Putamen (tissue), 1 donor: ENCODE measurements around the gene MGAM2.

Experiments
- DNase-seq: peaks from one replicate; pipeline ENCODE4 v3.0.0-alpha.2; 2016; ENCODE audit warnings: low spot score

Gene MGAM2

DNA sequence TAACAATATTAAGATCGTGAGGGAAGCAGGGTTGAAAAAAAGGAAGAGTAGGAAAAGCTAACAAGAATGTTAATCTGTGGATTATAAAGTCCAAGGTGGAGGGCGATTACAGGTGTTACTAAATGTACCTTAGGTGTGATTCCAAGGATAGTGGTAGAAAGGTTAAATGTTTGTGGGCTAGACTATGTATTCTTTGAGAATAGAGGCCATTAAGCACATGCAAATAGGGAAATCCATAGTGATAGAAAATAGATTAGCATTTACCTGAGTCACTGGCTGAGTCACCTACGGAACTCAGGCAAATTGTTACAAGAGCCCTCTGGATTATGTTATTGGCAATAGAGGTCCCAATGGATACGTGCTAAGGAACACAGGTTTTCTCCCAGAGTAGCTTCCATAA lies 9.0 kb downstream of the MGAM2 start:
- no peak for DNase-seq

DNA sequence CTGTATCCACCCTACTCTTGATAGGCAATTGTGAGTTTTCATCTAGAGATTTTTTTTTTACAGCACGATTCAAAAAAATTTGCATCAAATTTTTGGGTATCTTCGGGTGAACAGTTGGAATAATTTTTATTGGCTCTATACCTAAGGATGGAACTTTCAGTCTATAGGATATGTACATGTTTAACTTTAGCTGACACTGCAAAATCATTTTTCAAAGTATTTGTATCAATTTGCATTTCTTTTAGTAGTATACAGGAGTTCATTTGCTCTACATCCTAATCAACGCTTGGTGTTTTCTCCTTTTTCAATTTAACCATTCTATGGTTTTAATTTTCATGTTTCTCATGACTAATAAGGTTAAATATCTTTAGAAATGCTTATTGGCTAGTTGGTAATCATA lies 11.7 kb downstream of the MGAM2 start:
- DNase-seq = no peak

DNA sequence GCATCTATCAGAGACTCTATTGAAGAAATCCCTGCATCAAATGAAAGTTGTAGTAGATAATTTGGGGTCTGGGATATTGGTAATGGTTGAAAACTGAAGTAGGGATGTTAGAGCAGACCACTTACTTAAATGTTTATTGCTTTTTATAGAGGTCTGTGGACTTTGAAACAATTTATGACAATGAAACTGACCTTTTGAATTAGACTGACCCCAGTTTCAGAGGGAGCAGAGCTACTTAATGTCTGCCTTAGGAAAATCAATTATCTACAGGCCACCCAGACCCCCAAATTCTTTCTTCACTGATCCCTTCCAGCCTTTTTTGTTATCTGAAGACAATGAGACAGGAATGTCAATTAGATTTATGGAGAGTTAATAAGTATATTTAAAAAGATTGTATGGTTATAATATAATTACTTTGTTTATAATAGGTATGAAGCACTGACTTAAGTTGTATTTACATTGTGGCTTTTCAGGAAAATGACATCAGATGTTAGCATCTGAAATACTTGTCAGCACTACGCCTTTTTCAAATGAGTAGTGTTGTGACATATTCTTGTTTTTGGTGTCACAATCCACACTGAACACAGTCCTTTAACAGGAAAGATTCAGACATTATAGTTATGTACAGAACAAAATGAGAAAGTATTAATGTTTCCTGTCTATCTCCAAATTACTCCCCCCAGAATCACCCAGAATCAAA lies 13.9 kb downstream of the MGAM2 start:
- no peak for DNase-seq

DNA sequence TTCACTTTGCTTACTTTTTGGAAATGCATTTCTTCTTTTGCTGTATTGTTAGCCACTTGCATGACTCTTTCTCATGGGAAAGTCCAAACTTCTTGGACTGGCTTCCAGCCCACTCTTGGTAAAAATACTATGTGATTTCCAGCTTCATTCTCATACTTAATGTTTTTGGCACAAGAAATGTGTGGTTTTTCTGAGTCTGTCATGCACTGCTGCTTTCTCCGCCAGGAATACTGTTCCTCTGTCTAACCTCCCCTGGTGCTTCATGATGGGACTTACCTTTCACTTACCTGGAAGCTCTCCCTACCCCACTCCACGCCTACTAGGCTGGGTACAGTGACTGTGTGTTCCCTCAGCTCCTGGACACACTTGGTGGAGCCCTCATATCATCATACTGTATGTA lies 18.7 kb downstream of the MGAM2 start:
- no peak for DNase-seq

DNA sequence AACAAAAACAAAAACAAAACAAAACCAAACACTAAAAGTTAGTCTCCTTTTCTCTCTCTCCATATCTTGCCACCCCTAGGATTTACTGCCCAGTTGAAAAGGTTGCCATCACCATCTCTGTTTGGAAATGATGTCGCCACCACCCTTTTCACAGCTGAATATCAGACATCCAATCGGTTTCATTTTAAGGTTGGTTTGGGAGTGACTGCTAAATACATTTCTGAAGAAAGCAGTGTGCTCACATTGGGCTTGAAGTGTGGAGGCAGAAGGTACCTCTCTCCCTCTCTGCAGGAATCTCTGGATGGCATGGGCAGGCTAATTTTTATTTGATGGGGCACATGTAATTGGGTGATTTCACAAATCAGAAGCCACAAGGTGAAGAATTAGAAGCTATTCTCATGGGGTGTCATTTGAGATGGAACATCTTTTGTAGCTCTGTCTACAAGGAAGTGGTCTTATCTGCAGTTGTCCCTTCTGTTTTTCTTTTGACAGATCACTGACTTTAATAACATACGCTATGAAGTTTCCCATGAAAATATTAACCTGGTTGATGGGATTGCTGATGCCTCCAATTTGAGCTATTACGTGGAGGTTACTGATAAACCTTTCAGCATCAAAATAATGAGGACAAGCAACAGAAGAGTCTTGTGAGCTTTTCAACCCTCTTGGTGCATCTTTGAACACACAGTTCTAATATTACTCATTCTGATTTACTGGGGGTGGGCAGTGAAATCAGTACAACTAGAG lies 20.1 kb downstream of the MGAM2 start:
- no peak for DNase-seq

DNA sequence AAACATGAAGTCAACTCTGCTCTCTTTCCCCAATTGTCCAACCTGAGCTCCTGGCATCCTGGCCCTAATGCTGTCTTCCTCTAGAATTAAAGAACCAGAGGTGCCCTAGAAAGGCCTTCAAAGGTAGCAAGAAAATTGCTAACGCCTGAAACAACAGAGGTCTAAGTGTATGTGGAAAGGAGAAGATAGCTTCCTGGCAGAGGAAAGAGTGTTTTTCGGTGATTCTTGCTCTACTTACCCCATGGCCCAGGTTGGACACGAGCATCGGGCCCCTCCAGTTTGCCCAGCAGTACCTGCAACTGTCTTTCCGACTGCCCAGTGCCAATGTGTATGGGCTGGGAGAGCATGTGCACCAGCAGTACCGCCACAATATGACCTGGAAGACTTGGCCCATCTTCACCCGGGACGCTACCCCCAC lies 22.2 kb downstream of the MGAM2 start:
- DNase-seq = no peak

DNA sequence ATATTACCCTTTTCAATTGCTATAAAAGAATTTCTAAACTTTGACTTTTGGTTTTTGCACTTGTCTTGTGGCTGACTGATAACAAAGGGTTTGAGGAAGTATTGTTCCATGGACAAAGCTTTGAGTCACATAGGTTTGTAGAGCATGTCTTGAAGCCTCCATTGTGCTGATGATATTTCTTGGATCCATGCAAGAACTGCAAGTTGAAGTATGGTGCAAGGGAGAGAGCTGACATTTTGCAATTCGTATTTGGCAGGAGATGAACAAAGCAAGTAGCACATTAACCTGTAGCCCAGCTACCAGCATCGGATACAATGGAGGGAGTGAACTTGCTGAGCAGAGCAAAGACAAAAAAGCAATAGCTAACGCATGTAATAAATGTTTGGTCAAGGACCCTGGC lies 23.4 kb downstream of the MGAM2 start:
- no peak for DNase-seq

DNA sequence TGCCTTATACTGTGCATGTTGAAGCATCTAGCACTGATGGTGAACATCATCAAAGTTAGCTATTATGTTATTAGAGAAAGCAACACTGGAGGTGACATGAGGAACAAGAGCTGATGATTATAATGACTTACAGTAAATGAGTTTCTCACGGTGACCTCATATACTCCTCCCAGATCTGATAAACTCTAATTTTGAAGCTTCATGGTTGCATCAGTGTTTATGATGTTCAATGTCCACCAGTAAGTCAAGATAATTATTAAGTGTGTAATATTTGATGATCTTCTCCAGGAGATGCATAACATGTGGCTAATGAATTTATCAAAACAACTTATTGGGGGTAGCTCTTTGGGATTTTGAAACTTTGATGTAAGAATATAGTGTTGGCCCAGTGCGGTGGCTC lies 27.5 kb downstream of the MGAM2 start:
- DNase-seq = no peak

DNA sequence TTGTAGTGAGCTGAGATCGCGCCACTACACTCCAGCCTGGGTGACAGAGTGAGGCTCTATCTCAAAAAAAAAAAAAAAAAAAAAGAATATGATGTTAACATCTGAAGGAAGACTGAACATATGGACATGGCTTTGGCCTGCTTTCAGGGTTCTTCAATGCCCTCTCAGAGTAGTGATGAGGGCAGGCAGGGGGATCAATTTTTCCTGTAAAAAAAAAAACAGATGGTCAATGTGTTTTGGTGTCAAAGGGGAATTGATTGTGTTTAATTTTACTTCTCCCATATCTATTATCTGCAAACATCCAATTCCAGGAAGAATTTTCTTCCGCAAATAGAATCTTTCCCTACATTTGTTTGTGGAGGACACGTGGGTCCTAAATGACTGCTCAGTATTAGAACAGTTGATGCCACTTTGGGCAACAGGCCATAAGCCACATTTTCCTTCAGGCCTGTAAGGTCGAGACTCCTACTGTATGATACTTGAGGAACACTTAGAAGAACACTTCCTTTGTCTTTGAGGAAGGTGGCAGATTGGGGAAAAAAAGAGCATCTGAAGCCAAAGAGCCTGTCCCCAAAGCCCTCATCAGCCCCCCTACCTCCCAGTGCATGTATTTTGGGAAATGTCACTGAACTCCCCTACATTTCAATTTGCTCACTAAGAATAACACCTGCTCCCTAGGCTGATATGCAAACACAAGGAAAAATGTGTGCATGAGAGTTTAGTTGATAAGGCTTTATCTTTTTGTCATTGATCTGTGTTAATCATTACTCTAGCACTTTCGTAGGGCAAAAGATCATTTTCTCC lies 28.3 kb downstream of the MGAM2 start:
- no peak for DNase-seq

DNA sequence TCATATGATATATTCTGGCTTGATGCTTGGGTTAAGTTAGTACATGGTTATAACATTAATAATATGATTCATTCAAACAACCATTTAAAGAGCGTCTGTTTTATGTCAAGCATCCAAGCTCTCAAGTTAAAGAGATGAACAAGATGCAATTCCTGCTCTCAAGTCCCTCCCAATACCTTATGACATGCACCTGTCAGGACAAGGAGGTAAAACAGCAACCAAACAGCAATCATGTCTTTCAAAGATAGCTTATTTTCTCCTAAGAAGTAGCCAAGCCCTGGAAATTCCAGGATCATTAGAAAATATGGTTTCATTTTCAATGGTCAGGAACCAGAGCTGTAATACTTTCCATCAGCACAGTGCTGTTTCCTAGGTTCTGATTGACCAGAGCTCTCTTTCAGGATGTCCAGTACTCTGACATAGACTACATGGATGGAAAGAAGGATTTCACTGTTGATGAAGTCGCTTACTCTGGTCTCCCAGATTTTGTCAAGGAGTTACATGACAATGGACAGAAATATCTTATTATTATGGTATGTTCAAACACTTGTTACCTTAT lies 29.0 kb downstream of the MGAM2 start:
- no peak for DNase-seq

DNA sequence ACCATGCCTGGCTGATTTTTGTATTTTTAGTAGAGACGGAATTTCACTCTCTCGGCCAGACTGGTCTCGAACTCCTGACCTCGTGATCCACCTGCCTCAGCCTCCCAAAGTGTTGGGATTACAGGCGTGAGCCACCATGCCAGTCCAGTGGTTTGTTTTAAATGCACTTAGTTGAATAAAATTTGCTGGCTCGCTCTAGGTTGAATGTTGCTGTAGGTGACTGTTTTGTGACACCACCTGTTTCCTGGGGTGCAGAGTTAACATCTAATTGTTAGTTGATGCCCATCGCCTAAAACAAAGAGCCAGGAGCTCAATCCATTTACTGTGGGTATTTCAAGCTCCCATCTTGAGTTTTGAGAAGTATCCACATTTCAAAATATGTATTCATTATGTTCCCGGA lies 31.2 kb downstream of the MGAM2 start:
- DNase-seq = no peak

DNA sequence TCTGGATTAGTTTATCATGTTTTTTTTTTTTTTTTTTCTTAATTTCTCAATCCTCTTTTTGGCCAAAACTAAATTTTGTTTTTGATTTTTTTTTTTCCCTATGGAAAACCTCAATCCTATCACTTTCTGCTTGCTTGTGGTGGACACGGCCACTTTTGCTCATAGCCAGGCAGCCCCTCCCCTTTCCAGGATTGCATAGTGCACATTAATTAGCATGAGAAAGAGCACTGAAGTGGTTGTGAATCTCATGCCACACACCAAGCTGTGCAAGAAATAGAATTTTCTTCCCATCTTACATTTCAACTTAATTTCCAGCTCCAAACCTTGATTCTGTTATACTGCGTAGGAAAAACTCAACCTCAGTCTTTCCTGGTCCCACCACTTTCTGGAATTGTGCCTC lies 34.6 kb downstream of the MGAM2 start:
- no peak for DNase-seq

DNA sequence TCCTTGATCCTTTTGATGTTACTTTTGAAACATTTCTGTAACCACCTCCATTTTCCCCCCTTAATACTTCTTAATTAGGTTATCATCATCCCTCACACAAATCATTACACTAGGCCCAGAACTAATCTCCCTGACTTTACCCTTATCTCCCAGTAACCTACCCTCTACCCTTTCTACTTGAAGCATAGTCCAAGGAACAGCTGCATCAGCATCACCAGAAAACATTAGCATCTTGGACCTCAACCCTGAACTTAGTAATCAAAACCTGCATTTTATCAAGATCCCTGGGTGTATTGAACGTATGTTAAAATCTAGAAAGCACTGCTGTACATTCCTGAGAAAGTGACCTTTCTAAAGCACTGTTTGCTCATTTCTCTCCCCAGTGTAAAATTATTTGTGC lies 38.8 kb downstream of the MGAM2 start:
- DNase-seq = no peak

DNA sequence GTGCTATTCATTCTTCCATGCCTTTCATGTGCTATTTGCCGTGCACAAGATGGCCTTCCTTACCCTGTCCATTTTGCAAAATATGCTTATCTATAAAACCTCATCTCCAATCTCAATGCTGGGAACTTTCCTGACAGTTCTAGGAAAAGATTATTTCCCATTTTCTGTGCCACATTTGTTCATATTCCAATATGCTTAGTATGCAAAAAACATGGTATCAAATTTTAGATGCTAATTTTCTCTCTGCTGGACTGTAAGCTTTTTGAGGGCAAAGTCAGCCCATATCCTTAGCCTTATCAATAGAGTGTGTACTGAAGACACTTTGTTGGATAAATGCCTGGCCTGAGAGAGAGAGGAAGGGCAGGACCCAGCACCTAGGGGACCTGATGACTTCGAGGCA lies 39.4 kb downstream of the MGAM2 start:
- no peak for DNase-seq

DNA sequence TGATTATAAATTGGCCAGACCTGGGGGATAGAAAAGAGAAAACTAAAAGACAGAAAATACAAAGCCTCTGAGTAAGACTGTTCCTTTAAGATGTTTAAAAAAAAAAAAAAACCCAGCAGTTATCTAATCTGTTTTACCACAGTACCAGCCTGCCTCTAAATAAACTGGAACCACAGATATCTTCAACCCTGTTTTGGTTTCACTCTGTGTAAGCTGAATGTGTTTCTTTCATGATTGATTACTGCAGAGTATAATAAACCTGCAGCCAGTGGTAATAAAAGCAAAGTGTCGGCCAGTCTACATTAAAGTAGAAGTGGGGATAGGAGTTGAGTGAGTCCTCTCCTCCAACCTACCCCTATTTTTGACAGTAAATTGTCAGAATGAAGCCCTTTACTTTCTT lies 40.6 kb downstream of the MGAM2 start:
- no peak for DNase-seq

DNA sequence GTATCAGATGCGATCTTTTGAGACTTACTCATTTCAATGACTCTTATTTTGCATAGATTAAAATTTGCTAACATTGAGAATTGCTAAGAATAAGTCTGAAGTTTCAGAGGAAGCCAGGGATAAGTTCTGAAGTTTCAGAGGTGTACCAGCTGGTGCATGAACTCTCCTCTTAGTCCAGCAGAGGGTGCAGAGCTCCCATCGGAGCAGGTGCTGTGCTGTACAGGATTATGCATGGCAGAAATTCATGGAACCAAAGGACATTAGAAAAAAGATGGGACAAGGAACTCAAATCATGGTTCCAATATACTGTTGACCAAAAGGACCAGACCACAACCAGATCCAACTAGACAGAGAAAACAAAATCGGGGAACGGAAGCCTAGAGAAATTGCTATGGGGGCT lies 41.9 kb downstream of the MGAM2 start:
- DNase-seq = no peak

DNA sequence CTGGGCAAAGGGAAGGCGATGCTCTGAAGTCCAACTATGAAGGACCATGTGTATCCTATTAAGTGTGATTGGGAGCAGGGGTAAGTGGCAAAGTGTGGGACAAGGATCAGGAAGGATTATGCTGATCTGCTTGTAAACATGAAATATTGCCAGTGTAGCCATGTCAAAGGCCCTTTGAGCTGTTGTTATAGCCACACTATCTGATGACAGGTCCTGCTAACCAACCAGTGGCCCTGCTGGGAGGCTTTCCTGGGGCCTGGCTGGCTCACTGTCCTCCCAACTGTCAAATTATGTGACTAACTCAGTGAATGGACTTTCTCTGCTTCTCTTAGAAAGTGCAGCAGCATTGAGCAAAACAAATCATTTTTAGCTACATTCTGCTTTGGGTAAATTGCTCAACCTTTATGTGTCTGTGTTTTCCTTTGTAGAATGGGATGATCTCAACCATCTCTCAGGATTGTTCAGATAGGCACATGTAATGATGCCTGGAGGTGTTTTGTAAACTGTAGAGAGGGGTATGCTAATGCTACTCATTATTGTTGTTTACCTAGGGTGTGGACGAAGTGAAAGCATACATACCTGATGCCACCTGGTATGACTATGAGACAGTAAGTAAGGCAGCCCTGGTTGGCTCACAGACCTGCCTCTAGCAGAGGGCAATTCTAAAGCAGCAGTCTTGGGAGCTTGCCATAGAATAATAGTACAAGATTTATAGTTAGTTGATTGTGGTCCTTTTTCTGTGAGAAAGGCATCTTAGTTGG lies 47.4 kb downstream of the MGAM2 start:
- no peak for DNase-seq

DNA sequence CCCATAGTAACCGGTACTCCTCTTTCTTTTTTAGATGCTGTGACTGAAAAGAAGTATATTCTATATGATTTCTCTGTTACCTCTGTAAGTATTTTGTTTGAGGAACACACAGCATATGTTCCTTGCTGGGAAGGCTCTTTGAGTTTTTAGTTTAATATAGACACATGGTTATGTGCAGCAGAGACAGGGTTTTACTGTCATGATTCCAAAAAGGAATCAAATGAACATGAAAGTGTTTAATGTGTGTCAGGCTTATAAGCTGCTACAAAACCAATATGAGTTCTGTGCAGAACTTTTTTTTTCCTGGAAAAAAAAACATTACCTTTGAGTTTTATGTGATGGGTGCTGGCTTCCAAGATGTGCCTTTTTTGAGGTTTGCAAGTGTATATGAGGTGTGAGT lies 50.4 kb downstream of the MGAM2 start:
- DNase-seq = no peak

DNA sequence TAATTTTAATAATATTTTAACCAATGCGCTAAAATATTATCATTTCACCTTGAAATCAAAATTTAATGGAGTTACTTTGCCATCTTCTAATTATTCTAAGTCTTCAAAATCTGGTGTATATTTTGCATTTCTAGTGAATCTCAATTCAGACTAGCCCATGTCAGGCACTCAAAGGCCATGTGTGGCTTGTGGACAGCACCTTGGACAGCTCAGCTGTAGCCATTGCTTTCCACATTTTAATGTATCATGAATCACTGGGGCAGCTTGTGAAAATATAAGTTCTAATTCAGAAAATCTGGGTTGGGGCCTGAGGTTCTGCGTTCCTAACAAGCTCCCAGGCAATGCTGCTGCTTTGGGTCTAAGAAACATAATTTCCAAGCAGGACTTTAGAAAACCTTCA lies 57.2 kb downstream of the MGAM2 start:
- DNase-seq = no peak

DNA sequence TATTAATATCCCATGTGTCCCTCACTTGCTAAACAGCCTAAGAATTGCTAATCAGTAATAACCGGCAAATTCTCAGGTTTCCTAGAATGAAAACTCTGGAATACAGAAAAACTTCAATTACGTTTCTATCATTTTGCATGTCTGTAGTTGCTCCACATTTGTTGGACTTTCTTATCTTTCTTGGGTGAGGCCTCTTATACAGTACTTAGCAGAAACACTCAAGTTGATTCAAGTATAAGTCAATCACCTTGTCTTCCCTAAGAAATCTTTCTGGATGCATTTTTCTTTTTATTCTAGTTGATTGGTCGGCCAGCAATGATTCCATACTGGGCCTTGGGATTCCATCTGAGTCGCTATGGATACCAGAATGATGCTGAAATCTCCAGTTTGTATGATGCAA lies 61.4 kb downstream of the MGAM2 start:
- DNase-seq = no peak

DNA sequence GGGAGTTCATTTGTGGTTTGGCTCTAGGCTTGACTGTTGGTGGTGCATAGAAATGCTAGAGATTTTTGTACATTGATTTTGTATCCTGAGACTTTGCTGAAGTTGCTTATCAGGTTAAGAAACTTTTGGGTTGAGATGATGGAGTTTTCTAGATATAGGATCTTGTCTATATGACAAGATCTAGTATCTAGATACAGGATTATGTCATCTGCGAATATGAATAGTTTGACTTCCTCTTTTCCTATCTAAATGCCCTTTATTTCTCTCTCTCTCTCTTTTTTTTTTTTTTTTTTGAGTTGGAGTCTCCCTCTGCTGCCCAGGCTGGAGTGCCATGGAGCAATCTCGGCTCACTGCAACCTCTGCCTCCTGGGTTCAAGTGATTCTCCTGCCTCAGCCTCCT lies 62.9 kb downstream of the MGAM2 start:
- no peak for DNase-seq

DNA sequence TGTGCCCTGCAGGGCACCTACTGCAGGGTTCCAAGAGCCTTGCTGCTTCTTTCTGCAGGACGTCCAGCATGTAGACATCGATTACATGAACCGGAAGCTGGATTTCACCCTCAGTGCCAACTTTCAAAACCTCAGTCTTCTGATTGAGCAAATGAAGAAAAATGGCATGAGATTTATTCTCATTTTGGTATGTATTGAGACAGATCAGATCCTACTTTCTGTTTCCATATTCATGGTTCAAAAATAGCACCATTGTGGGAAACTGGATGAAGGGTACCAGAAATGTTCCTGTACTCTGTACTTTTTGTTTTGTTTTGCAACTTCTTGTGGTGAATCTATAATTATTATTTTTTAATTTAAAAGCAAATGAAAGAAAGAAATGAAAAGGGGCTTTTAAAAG lies 64.1 kb downstream of the MGAM2 start:
- no peak for DNase-seq
